ENCODE measurements around the gene OR4K5.

OR4K5 gene

GRCh38 chr14:19920021-19920657 is at the start of gene OR4K5:
OR4K5 (plus strand) TSS chr14:19920607; CDS start chr14:19920607, 0 bp downstream.
- Histone ChIP-seq H3K9me3 (ENCODE audit: control insufficient read depth, insufficient read depth, low read length) (no peaks in the 10 kb centered on the region), H3K79me2 (ENCODE audit: control insufficient read depth, low read length) (no peaks in the 10 kb centered on the region), H3K27me3 (ENCODE audit: control insufficient read depth, low read length) (no peaks in the 10 kb centered on the region), H3K36me3 (ENCODE audit: control insufficient read depth, low read length) (no peaks in the 10 kb centered on the region), H4K20me1 (ENCODE audit: control insufficient read depth, insufficient read depth, low read depth, low read length) (no peaks in the 10 kb centered on the region), H3K4me1 (ENCODE audit: control insufficient read depth, low read length) (no peaks in the 10 kb centered on the region), H3K27ac (ENCODE audit: low read depth, low read length) (no peak within 1 kb of the TSS), H3K9me2 (replicated peaks; ENCODE audit: control insufficient read depth, low read length) (no peaks in the 10 kb centered on the region), H3K4me2 (ENCODE audit: low read length) (no peak within 1 kb of the TSS), H3K4me3 (ENCODE audit: low read length) (no peak within 1 kb of the TSS), H3F3A (ENCODE audit: control insufficient read depth, insufficient read depth) (no peaks in the 10 kb centered on the region)
- TF ChIP-seq EZH2phosphoT487 (IDR thresholded peaks at IDR 0.05; ENCODE audit: borderline replicate concordance, low read length) = no peak
- TF ChIP-seq CTCF (IDR thresholded peaks at IDR 0.05; ENCODE audit: low read depth, low read length, poor library complexity, severe bottlenecking) = no peak

GRCh38 chr14:19873178-19873577 is 47.2 kb upstream of the OR4K5 start:
- Histone ChIP-seq H3F3A (ENCODE audit: control insufficient read depth, insufficient read depth) (no peaks in the 10 kb centered on the region), H3K27ac (ENCODE audit: low read depth, low read length) (no peak overlapping the region), H4K20me1 (ENCODE audit: control insufficient read depth, insufficient read depth, low read depth, low read length) (no peaks in the 10 kb centered on the region), H3K9me3 (ENCODE audit: control insufficient read depth, insufficient read depth, low read length) (no peaks in the 10 kb centered on the region), H3K79me2 (ENCODE audit: control insufficient read depth, low read length) (no peaks in the 10 kb centered on the region), H3K4me2 (ENCODE audit: low read length) (no peak overlapping the region), H3K4me3 (ENCODE audit: low read length) (no peak overlapping the region), H3K36me3 (ENCODE audit: control insufficient read depth, low read length) (no peaks in the 10 kb centered on the region), H3K4me1 (ENCODE audit: control insufficient read depth, low read length) (no peaks in the 10 kb centered on the region), H3K9me2 (replicated peaks; ENCODE audit: control insufficient read depth, low read length) (no peaks in the 10 kb centered on the region), H3K27me3 (ENCODE audit: control insufficient read depth, low read length) (no peaks in the 10 kb centered on the region)
- TF ChIP-seq EZH2phosphoT487 (IDR thresholded peaks at IDR 0.05; ENCODE audit: borderline replicate concordance, low read length) = no peak

- Histone ChIP-seq H3F3A (ENCODE audit: control insufficient read depth, insufficient read depth) (no peaks in the 10 kb centered on the region), H3K36me3 (ENCODE audit: control insufficient read depth, low read length) (no peaks in the 10 kb centered on the region), H3K9me3 (ENCODE audit: control insufficient read depth, insufficient read depth, low read length) (no peaks in the 10 kb centered on the region), H3K27me3 (ENCODE audit: control insufficient read depth, low read length) (no peaks in the 10 kb centered on the region), H3K27ac (ENCODE audit: low read depth, low read length) (no peak within 1 kb of the TSS), H3K4me2 (ENCODE audit: low read length) (no peak within 1 kb of the TSS), H3K9me2 (replicated peaks; ENCODE audit: control insufficient read depth, low read length) (no peaks in the 10 kb centered on the region), H3K79me2 (ENCODE audit: control insufficient read depth, low read length) (no peaks in the 10 kb centered on the region), H3K4me3 (ENCODE audit: low read length) (no peak within 1 kb of the TSS), H4K20me1 (ENCODE audit: control insufficient read depth, insufficient read depth, low read depth, low read length) (no peaks in the 10 kb centered on the region), H3K4me1 (ENCODE audit: control insufficient read depth, low read length) (no peaks in the 10 kb centered on the region)
- no peak for TF ChIP-seq CTCF (IDR thresholded peaks at IDR 0.05; ENCODE audit: low read depth, low read length, poor library complexity, severe bottlenecking)
- no peak for TF ChIP-seq EZH2phosphoT487 (IDR thresholded peaks at IDR 0.05; ENCODE audit: borderline replicate concordance, low read length)
These were observed 45.6 kb upstream of the OR4K5 start, which contains the start of gene OR4K2 for GRCh38 chr14:19874842-19875241. OR4K2 (plus strand) TSS chr14:19875142; CDS start chr14:19876268, 1,126 bp downstream.

- H3K27me3 ChIP-seq (ENCODE audit: control insufficient read depth, low read length) = no peaks in the 10 kb centered on the region; the same call in 1 of the 2 replicates
- H3K4me1 ChIP-seq (ENCODE audit: control insufficient read depth, low read length) = no peaks in the 10 kb centered on the region
- H3K9me3 ChIP-seq (ENCODE audit: control insufficient read depth, insufficient read depth, low read length) = no peaks in the 10 kb centered on the region
- no peak overlapping the region for H3K4me2 ChIP-seq (ENCODE audit: low read length)
- H3K36me3 ChIP-seq (ENCODE audit: control insufficient read depth, low read length) = no peaks in the 10 kb centered on the region
- no peak overlapping the region for H3K4me3 ChIP-seq (ENCODE audit: low read length)
- TF ChIP-seq CTCF (IDR thresholded peaks at IDR 0.05; ENCODE audit: low read depth, low read length, poor library complexity, severe bottlenecking) (peak; percentile 79), EZH2phosphoT487 (IDR thresholded peaks at IDR 0.05; ENCODE audit: borderline replicate concordance, low read length) (no peak)
- no peaks in the 10 kb centered on the region for H3K79me2 ChIP-seq (ENCODE audit: control insufficient read depth, low read length)
- no peaks in the 10 kb centered on the region for H3K9me2 ChIP-seq (replicated peaks; ENCODE audit: control insufficient read depth, low read length)
- no peaks in the 10 kb centered on the region for H4K20me1 ChIP-seq (ENCODE audit: control insufficient read depth, insufficient read depth, low read depth, low read length)
- H3F3A ChIP-seq (ENCODE audit: control insufficient read depth, insufficient read depth) = no peaks in the 10 kb centered on the region
- no peak overlapping the region for H3K27ac ChIP-seq (ENCODE audit: low read depth, low read length)
These were observed 42.3 kb upstream of the OR4K5 start for GRCh38 chr14:19878029-19878642.

All from DOHH2 (cell line).